RWPE2 (cell line): ENCODE measurements around the gene OPA3.

Experiments used
- ATAC-seq: fragments of 200-7000 bp; cut with Tn5 transposase; 3 replicates; pipeline ENCODE4 v1.9.1; 2021; ENCODE audit warnings: low read depth
- DNase-seq: peaks from one replicate; pipeline ENCODE4 v3.0.0-alpha.2; 2020; ENCODE audit warnings: low spot score
- H3K27ac ChIP-seq: fragments of 450-650 bp; 2 replicates; pipeline ENCODE4 v1.5.1; 2017; ENCODE audit warnings: mild to moderate bottlenecking; ENCODE audit not compliant: poor library complexity, severe bottlenecking
- H3K27me3 ChIP-seq: fragments of 250-450 bp; sonication (Bioruptor Pico); 2 replicates; pipeline ENCODE4 v1.5.1; 2021; ENCODE audit warnings: mild to moderate bottlenecking, moderate library complexity; ENCODE audit not compliant: insufficient read depth, poor library complexity, severe bottlenecking
- H3K36me3 ChIP-seq: fragments of 250-450 bp; sonication (Bioruptor Pico); 2 replicates; pipeline ENCODE4 v1.5.1; 2020; ENCODE audit warnings: low read depth, mild to moderate bottlenecking, moderate library complexity
- H3K4me1 ChIP-seq: fragments of 250-450 bp; sonication (Bioruptor Pico); 2 replicates; pipeline ENCODE4 v1.5.1; 2021; ENCODE audit warnings: mild to moderate bottlenecking, moderate library complexity; ENCODE audit not compliant: insufficient read depth, poor library complexity, severe bottlenecking
- H3K4me3 ChIP-seq: fragments of 250-450 bp; sonication (Bioruptor Pico); 2 replicates; pipeline ENCODE4 v1.5.1; 2021; ENCODE audit warnings: mild to moderate bottlenecking, moderate library complexity; ENCODE audit not compliant: severe bottlenecking
- H3K9me3 ChIP-seq: fragments of 250-450 bp; sonication (Bioruptor Pico); 2 replicates; pipeline ENCODE4 v1.5.1; 2021; ENCODE audit warnings: mild to moderate bottlenecking, moderate library complexity; ENCODE audit not compliant: severe bottlenecking
- CTCF ChIP-seq: fragments of 450-650 bp; IDR thresholded peaks from one replicate; pipeline ENCODE4 v1.5.1; 2017; ENCODE audit warnings: mild to moderate bottlenecking, moderate library complexity; ENCODE audit not compliant: poor library complexity, severe bottlenecking

OPA3 gene

GRCh38 chr19:45527731-45528130 lies 56.9 kb downstream of the OPA3 start:
- ATAC-seq, result no peak
- H3K27ac ChIP-seq, result peak overlapping the region; percentile 85
- peaks cover 4% of the 10 kb centered on the region for H3K4me1 ChIP-seq
- peaks cover 40% of the 10 kb centered on the region for H3K36me3 ChIP-seq
- peak overlapping the region; percentile 34 for H3K4me3 ChIP-seq
- H3K9me3 ChIP-seq, result no peaks in the 10 kb centered on the region
- DNase-seq, result no peak
- TF ChIP-seq CTCF, result no peak
- no peaks in the 10 kb centered on the region for H3K27me3 ChIP-seq

- DNase-seq (no peak), ATAC-seq (no peak)
- no peak for TF ChIP-seq CTCF
- Histone ChIP-seq H3K4me3 (no peak overlapping the region), H3K9me3 (no peaks in the 10 kb centered on the region), H3K27me3 (no peaks in the 10 kb centered on the region), H3K4me1 (peaks cover 4% of the 10 kb centered on the region), H3K36me3 (peaks cover 43% of the 10 kb centered on the region), H3K27ac (peak overlapping the region; percentile 85)
These were observed 57.6 kb downstream of the OPA3 start for GRCh38 chr19:45526971-45527370.

GRCh38 chr19:45526143-45526542 lies 58.5 kb downstream of the OPA3 start:
- DNase-seq, result peak; percentile 90
- H3K27me3 ChIP-seq, result no peaks in the 10 kb centered on the region
- H3K9me3 ChIP-seq, result no peaks in the 10 kb centered on the region
- H3K36me3 ChIP-seq, result peaks cover 47% of the 10 kb centered on the region
- H3K4me3 ChIP-seq, result no peak overlapping the region
- ATAC-seq, result peak; percentile 59
- H3K27ac ChIP-seq, result peak overlapping the region; percentile 85
- TF ChIP-seq CTCF, result no peak
- peaks cover 4% of the 10 kb centered on the region for H3K4me1 ChIP-seq

- Histone ChIP-seq H3K36me3 (peaks cover 62% of the 10 kb centered on the region), H3K27me3 (no peaks in the 10 kb centered on the region), H3K4me1 (peaks cover 4% of the 10 kb centered on the region), H3K27ac (no peak overlapping the region), H3K9me3 (no peaks in the 10 kb centered on the region), H3K4me3 (no peak overlapping the region)
- no peak for TF ChIP-seq CTCF
- DNase-seq (no peak), ATAC-seq (no peak)
These were observed 60.0 kb downstream of the OPA3 start for GRCh38 chr19:45524575-45525129.

GRCh38 chr19:45523642-45524256 lies 60.9 kb downstream of the OPA3 start:
- H3K4me1 ChIP-seq, result peaks cover 4% of the 10 kb centered on the region
- H3K4me3 ChIP-seq, result no peak overlapping the region
- H3K27me3 ChIP-seq, result no peaks in the 10 kb centered on the region
- peaks cover 71% of the 10 kb centered on the region for H3K36me3 ChIP-seq
- peak; percentile 93 for TF ChIP-seq CTCF
- DNase-seq, result no peak
- peak; percentile 54 for ATAC-seq
- H3K9me3 ChIP-seq, result no peaks in the 10 kb centered on the region
- peak overlapping the region; percentile 14 for H3K27ac ChIP-seq
